DOHH2 (cell line): ENCODE data around the gene CSNK2A1.

Experiments used
- CTCF ChIP-seq: fragments of 200-600 bp; sonication (generic); IDR thresholded peaks from one replicate; pipeline ENCODE4 v1.5.1; 2014; ENCODE audit warnings: antibody characterized with exemption, mild to moderate bottlenecking, low read depth, low read length; ENCODE audit not compliant: poor library complexity, severe bottlenecking
- EZH2phosphoT487 ChIP-seq: fragments of 200-600 bp; sonication (generic); IDR thresholded peaks from 2 replicates; pipeline ENCODE4 v1.6.1; 2017; ENCODE audit warnings: borderline replicate concordance, mild to moderate bottlenecking, antibody characterized with exemption, low read length, moderate library complexity, mixed read lengths

DNA sequence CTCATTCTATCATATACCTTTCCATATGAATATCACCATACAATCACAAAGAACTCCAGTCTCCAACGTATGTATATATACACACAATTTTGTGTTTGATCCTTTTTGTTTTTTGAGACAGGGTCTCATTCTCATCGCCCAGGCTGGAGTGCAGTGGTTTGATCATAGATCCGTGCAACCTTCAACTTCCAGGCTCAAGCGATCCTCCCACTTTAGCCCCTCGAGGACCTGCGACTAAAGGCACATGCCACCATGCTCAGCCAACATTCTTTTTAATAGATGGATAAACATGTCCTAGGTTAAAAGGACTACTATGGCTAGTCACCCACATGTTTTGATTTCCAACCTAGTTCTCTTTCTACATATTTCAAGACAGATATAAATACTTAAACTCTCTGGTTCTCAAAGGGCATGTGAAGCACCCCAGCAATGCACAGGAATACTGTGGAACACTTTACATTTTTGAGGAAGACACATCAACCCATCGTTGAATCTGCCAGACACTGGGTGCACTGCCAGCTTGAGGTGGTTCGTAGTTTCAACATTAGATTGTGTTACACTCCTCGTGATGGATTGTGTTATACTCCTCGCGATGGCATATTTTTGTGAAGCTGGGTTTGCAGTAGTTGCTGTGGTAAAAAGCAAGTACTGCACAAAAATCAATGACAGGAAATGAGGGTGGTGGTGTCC lies 40.4 kb downstream of the CSNK2A1 start:
- TF ChIP-seq CTCF = no peak
- no peak for TF ChIP-seq EZH2phosphoT487
